Measurements from ENCODE around the gene ATG5. TPM values are rescaled to one million over a fixed set of nuclear protein-coding genes. Genes with fewer than 3 reads are reported as not detected.

The ATG5 gene
- total RNA-seq, 2 experiments from 2014 or later = 18.8 to 31.1 TPM

DNA sequence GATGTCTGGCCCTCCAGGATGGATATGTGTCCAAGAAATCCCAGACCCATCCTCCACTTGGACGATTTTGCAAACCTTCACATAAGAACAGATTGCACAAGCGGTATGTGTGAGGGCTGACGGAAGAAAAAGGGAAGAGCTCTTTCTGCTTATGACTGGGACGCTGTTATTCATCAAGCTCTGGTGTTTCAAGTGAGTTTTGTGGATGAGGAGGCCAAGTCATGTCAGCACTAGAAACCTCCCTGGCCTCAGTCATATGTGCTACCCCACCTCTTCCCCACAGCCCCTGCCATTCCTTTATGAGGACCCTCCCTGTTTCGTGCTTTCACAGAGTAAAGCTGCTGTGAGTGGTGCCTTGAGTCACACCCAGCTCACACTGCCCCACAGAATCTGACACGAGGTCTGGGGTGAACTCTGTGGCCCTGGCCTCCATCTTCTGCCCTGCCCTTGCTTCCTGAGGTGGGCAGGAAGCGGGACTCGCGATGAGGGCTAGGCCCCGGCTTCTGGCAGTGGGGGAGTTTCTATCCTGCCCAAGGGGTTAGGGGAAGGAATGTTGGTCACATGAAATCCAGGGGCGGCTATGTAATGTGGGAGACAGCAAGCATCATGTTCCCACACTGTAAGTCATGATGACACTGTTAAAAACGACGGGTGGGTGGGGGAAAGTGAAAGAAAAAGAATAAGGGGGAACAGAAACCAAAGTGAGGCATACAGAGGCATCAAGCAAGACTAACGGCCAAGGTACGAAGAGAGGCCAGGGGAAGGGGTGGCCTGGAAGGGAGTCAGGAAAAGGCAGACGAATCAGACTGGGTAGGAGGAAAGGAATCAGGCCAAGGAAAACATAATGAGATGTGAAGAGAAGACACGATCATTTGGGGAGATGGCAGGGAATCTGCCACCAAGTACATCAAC is 161.3 kb downstream of the ATG5 start:
- Histone ChIP-seq H3K4me3 (ENCODE audit: low read depth, low read length, poor library complexity, severe bottlenecking) (peak overlapping the region; percentile 34), H3K9me3 (ENCODE audit: low read length) (no peaks in the 10 kb centered on the region), H3K36me3 (ENCODE audit: insufficient read depth, low read length) (no peaks in the 10 kb centered on the region), H3K4me1 (ENCODE audit: insufficient read depth, low read length, poor library complexity, severe bottlenecking) (peaks cover 58% of the 10 kb centered on the region), H2AFZ (ENCODE audit: low read length) (peak overlapping the region; percentile 73), H4K20me1 (ENCODE audit: insufficient read depth, low read length) (no peaks in the 10 kb centered on the region), H3K27ac (ENCODE audit: low read depth, low read length, poor library complexity, severe bottlenecking) (peak overlapping the region; percentile 73), H3K79me2 (ENCODE audit: insufficient read depth, low read depth, low read length) (no peaks in the 10 kb centered on the region), H3K9me2 (ENCODE audit: insufficient read depth, low read length) (no peaks in the 10 kb centered on the region), H3K4me2 (ENCODE audit: low read length) (peak overlapping the region; percentile 70)
- intact Hi-C loops (cut with micrococcal nuclease; ENCODE audit: unreplicated experiment) = loop anchor here (1.0 to 10.0 kb wide), 5 partner anchors 19 to 951 kb away; partner anchors contain the start of genes BEND3 and PRDM1
- TF ChIP-seq CTCF (conservative IDR thresholded peaks at IDR 0.05; ENCODE audit: low read length) (no peak), EZH2phosphoT487 (IDR thresholded peaks at IDR 0.05; ENCODE audit: borderline replicate concordance, low read depth, low read length) (no peak)
- BruUV-seq (replicated peaks) = no TSS peak
- DNase-seq (ENCODE audit: low spot score) = peak; percentile 83
- ChIA-PET CTCF (ENCODE audit: unreplicated experiment) (interaction anchor here (0.6 to 1.4 kb wide), 5 partner anchors 9 to 59 kb away, joined by 3 to 5 read pairs (median 4); no protein-coding TSS in a partner anchor), POLR2A (interaction anchor here (0.6 to 6.2 kb wide), 16 partner anchors 9 to 358 kb away, joined by 3 to 98 read pairs (median 4); partner anchors contain the start of gene PRDM1)

DNA sequence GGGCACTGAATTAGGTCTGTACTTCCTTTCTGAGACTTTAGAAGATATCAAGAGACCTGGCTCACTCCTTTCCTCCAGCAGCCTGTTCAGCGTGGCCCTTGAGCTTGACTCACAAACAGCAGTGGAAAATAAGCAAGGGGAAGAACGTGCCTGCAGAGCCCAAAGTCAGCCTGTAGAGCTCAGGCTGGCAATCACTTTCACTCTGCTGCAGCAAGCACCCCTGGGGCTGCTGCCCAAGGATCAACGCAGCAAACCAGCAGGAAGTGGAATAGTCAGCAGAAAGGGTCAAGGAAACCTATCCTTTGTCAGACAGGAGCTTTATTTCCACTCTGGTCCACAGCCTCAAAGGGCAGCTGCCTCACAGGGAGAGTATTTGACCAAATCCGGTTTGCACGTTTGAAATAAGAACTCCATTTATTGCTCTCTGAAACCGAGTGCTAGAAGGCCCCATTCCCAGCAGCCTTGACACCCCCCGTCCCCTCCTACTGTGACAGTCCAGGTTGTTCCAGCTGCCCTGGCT is 162.1 kb downstream of the ATG5 start:
- H2AFZ ChIP-seq (ENCODE audit: low read length) = peak overlapping the region; percentile 73
- ChIA-PET CTCF (ENCODE audit: unreplicated experiment) (interaction anchor here (0.6 to 1.4 kb wide), 5 partner anchors 9 to 60 kb away, joined by 3 to 5 read pairs (median 4); no protein-coding TSS in a partner anchor), POLR2A (interaction anchor here (0.6 to 6.2 kb wide), 16 partner anchors 9 to 358 kb away, joined by 3 to 98 read pairs (median 4); partner anchors contain the start of gene PRDM1)
- H3K36me3 ChIP-seq (ENCODE audit: insufficient read depth, low read length) = no peaks in the 10 kb centered on the region
- no peaks in the 10 kb centered on the region for H4K20me1 ChIP-seq (ENCODE audit: insufficient read depth, low read length)
- peak overlapping the region; percentile 73 for H3K27ac ChIP-seq (ENCODE audit: low read depth, low read length, poor library complexity, severe bottlenecking)
- H3K4me3 ChIP-seq (ENCODE audit: low read depth, low read length, poor library complexity, severe bottlenecking) = peak overlapping the region; percentile 34
- intact Hi-C loops (cut with micrococcal nuclease; ENCODE audit: unreplicated experiment) = loop anchor here (1.0 to 10.0 kb wide), 4 partner anchors 18 to 951 kb away; partner anchors contain the start of gene BEND3
- no peaks in the 10 kb centered on the region for H3K79me2 ChIP-seq (ENCODE audit: insufficient read depth, low read depth, low read length)
- DNase-seq (ENCODE audit: low spot score) = peak; percentile 74
- H3K9me3 ChIP-seq (ENCODE audit: low read length) = no peaks in the 10 kb centered on the region
- no peak for TF ChIP-seq CTCF (conservative IDR thresholded peaks at IDR 0.05; ENCODE audit: low read length)
- TF ChIP-seq EZH2phosphoT487 (IDR thresholded peaks at IDR 0.05; ENCODE audit: borderline replicate concordance, low read depth, low read length) = no peak
- BruUV-seq (replicated peaks) = no TSS peak
- no peaks in the 10 kb centered on the region for H3K9me2 ChIP-seq (ENCODE audit: insufficient read depth, low read length)
- H3K4me2 ChIP-seq (ENCODE audit: low read length) = peak overlapping the region; percentile 70
- H3K4me1 ChIP-seq (ENCODE audit: insufficient read depth, low read length, poor library complexity, severe bottlenecking) = peaks cover 58% of the 10 kb centered on the region
